Measurements from ENCODE around the gene AKAP13. TPM values are rescaled to one million over a fixed set of nuclear protein-coding genes. Genes with fewer than 3 reads are reported as not detected.

The AKAP13 gene
- total and polyA plus RNA-seq, 2 of the 8 experiments (the other 6 are each of a cell fraction or from before 2014, with no cell fraction given): 14.0 to 46.2 TPM

GRCh38 chr15:85632014-85632413, 251.6 kb downstream of the AKAP13 start (continued):
- TF ChIP-seq POU5F1 (IDR thresholded peaks at IDR 0.05; ENCODE audit: low read depth, low read length): no peak

DNA sequence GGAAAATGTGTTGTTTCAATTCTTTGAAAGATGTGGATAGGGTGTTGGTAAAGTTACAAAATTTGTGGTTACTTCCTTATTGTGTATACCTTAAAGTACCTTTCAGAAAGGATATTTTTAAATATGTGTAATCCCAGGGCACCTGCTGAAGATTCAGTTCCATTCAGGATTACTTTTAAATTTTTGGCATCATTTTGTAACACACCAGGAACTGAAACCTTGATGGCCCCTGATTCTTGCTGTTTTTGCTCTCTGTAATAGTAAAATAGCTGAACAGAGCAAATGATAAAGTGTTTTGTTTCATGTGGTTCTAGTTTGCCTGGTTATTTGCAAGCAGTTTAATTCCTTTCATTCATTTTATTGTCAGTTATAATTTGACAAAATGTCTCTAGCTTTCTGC, 253.5 kb downstream of the AKAP13 start:
- Histone ChIP-seq H2BK120ac (replicated peaks; ENCODE audit: low read depth, low read length) (no peak overlapping the region), H2BK5ac (ENCODE audit: low read depth, low read length) (no peak overlapping the region), H3K4me2 (ENCODE audit: insufficient read depth in 1 of 2, low read depth in 2 of 2, low read length in 2 of 2) (no peak overlapping the region), H3K23ac (ENCODE audit: insufficient read length) (no peak overlapping the region), H3K27ac (ENCODE audit: low read depth, low read length) (no peak overlapping the region), H3K9ac (replicated peaks in 1 of 4; ENCODE audit: extremely low read depth in 1 of 4, low read depth in 3 of 4, low read length in 3 of 4) (no peak overlapping the region), H2AFZ (ENCODE audit: low read length) (no peak overlapping the region), H2AK5ac (ENCODE audit: low read depth, low read length) (no peak overlapping the region), H4K8ac (ENCODE audit: extremely low read depth, insufficient read depth, low read length) (no peak overlapping the region), H2BK20ac (ENCODE audit: low read length) (no peak overlapping the region), H3K14ac (ENCODE audit: insufficient read length) (no peak overlapping the region), H3K9me3 (ENCODE audit: insufficient read depth in 2 of 2, low read depth in 1 of 2, low read length in 1 of 2) (no peaks in the 10 kb centered on the region), H4K20me1 (replicated peaks in 1 of 2; ENCODE audit: control insufficient read depth in 1 of 2, insufficient read depth in 2 of 2, low read length in 2 of 2) (no peaks in the 10 kb centered on the region), H3K56ac (replicated peaks; ENCODE audit: insufficient read length, low read depth, low read length) (no peak overlapping the region), H2BK12ac (ENCODE audit: low read depth, low read length) (no peak overlapping the region), H3K79me2 (ENCODE audit: control insufficient read depth in 1 of 2, insufficient read depth in 2 of 2, low read length in 2 of 2) (no peaks in the 10 kb centered on the region; a peak in 1 of 4 replicates), H3K36me3 (ENCODE audit: control insufficient read depth in 2 of 4, insufficient read depth in 4 of 4, low read length in 3 of 4) (no peaks in the 10 kb centered on the region), H2BK15ac (ENCODE audit: low read length) (no peak overlapping the region), H3K4ac (replicated peaks; ENCODE audit: insufficient read length, low read depth, low read length) (no peak overlapping the region), H3K79me1 (ENCODE audit: low read depth, low read length) (no peaks in the 10 kb centered on the region), H4K91ac (replicated peaks; ENCODE audit: insufficient read length, low read length) (no peak overlapping the region), H4K5ac (ENCODE audit: insufficient read length, low read depth, low read length) (no peak overlapping the region), H3K27me3 (replicated peaks in 1 of 4; ENCODE audit: control insufficient read depth in 3 of 4, extremely low read depth in 1 of 4, insufficient read depth in 3 of 4, low read length in 3 of 4) (no peaks in the 10 kb centered on the region), H3K23me2 (ENCODE audit: low read depth, low read length) (peaks cover 2% of the 10 kb centered on the region; the same call in 1 of the 2 replicates), H3K18ac (ENCODE audit: extremely low read depth, low read length) (no peak overlapping the region), H3K4me1 (replicated peaks in 1 of 4; ENCODE audit: control insufficient read depth in 3 of 4, insufficient read depth in 4 of 4, low read length in 3 of 4) (no peaks in the 10 kb centered on the region), H3K4me3 (ENCODE audit: extremely low read depth in 1 of 4, insufficient read depth in 2 of 4, low read depth in 3 of 4, low read length in 4 of 4) (no peak overlapping the region)
- no peak for DNase-seq (ENCODE audit: low read depth in 1 of 2, low spot score in 2 of 2)
- no peak for FAIRE-seq
- ChIA-PET CTCF (ENCODE audit: partially characterized antibody) (interaction anchor here (0.6 to 0.8 kb wide), 3 partner anchors 9 to 31 kb away, joined by 3 to 4 read pairs (median 3); no protein-coding TSS in a partner anchor), POLR2A (ENCODE audit: partially characterized antibody) (interaction anchor here (0.6 kb wide), 1 partner anchor 195 kb away, joined by 3 read pairs; no protein-coding TSS in a partner anchor)
- TF ChIP-seq CHD1 (IDR thresholded peaks at IDR 0.05; ENCODE audit: low read depth, low read length) (no peak), CHD2 (IDR thresholded peaks at IDR 0.05; ENCODE audit: low read length) (no peak), RNF2 (IDR thresholded peaks at IDR 0.05; ENCODE audit: borderline replicate concordance, low read depth, low read length, missing control alignments, poor library complexity, severe bottlenecking) (no peak), NANOG (IDR thresholded peaks at IDR 0.05; ENCODE audit: insufficient read depth, low read depth, low read length, poor library complexity, severe bottlenecking) (no peak)

Measured in H1 (cell line).